ENCODE results near the gene WDR83.
A peak's percentile ranks its signal among the peaks of the same experiment; 100 is the strongest.
"Not testable (repeated sequence)": the region's sequence is repeated elsewhere in the genome, so short reads cannot be mapped to it uniquely, and the experiment has no call there.

Gene WDR83

GRCh38 chr19:12711187-12711586 lies 44.6 kb downstream of the WDR83 start:
- no peak for DNase-seq

DNA sequence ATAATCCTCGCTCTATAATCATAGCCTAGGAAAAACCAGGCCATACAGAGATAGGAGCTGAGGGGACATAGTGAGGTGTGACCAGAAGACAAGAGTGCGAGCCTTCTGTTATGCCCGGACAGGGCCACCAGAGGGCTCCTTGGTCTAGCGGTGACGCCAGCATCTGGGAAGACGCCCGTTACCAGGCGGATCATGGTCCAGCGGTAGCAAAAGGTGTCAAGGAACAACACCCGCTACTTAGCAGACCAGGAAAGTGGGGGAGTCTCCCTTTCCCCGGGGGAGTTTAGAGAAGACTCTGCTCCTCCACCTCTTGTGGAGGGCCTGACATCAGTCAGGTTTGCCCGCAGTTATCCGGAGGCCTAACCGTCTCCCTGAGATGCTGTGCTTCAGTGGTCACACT lies 45.5 kb downstream of the WDR83 start:
- DNase-seq: peak in 4 of 56 donors; percentile 16 to 45 (median 40)

DNA sequence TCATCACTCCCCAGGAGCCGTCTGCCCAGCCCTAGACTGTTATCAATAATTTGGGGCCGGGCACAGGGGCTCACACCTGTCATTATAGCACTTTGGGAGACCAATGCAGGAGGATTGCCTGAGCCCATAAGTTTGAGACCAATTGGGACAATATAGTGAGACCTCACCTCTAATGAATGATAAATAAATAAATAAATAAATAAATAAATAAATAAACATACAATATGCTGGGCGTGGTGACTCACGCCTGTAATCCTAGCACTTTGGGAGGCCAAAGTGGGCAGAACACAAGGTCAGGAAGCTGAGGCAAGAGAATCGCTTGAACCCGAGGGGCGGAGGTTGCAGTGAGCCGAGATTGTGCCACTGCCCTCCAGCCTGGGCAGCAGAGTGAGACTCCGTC lies 46.7 kb downstream of the WDR83 start:
- DNase-seq: not testable (repeated sequence)

DNA sequence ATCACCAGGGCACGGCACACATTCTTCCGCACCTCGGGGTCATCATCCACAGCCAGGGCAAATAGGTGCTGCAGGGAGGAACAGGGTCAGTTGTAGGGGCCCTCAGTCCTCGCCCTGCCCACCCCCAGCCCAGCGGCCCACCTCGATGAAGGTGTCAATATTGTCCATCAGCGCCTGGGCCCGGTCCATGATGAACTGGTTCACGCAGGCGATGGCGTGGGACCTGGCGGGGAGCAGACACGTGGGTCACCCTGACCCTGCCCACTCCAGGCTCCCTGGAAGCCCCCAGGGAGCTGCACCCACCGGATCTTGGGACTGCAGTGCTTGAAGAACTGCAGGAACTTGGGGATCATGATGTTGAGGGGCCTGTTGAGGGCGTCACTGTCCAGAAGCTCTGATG lies 48.5 kb downstream of the WDR83 start:
- no peak for DNase-seq

DNA sequence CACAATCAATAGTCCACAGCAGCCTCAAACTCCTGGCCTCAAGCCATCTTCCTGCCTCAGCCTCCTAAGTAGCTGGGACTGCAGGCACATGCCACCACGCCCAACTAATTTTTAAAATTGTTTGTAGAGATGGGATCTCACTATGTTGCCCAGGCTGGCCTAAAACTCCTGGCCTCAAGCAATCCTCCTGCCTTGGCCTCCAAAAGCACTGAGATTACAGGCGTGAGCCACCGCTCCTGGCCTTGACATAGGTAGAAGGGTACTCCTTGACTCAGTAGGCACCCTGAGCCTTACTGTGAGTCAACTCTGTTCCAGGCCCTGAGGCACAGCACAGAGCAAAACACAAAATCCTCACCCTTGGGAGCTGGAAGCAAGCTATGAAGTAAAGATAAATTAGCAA lies 49.3 kb downstream of the WDR83 start:
- DNase-seq: no peak

- DNase-seq: no peak
Measured at GRCh38 chr19:12720296-12720695, 53.7 kb downstream of the WDR83 start.

DNA sequence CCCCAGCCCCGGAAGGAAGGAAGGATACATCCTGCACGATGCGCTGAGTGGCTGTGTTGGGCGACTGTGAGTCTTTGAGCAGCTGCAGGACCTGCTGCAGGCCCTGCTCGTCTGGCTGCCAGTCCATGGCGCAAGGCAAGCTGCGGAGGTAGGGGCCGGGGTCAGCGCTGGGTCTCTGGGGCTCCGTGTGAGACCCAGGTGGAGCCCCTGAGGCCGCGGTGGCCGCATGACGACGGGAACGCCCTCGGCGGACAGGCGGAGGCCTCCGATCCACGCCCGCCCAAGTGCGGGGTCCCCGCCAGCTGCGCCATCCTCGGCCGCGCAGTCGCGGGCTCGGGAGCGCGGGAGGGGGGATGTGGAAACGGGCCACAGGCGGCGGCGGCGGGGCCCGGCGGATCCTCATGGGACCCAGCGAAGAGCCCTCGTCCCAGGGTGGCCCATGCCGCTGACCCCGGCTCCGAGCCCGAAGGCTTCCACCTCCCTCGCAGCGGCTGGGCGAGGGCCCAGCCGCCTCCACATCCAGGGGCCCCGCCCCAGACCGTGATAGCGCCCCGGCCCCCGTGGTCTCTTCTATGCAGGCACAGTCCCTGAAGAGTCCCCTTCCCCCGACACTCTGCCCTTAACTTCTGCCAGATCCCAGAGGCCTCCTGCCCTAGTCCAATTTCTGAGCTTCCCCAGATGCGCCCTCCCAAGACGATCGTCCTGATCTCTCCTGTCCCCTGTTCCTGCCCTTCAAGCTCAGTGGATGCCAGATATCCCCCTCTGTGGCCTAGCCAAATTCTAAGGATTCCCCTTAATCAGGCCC lies 54.4 kb downstream of the WDR83 start:
- peak in 16 of 56 donors; percentile 2 to 52 (median 18) for DNase-seq

- DNase-seq: peak in 44 of 56 donors; percentile 17 to 75 (median 52)
Measured at GRCh38 chr19:12721656-12722565, 55.3 kb downstream of the WDR83 start.

- peak; percentile 27 to 99 (median 93) for DNase-seq
Measured at GRCh38 chr19:12722566-12723380, 56.2 kb downstream of the WDR83 start.

- DNase-seq: no peak
Measured at GRCh38 chr19:12723381-12723640, 56.7 kb downstream of the WDR83 start.

- DNase-seq: peak in 49 of 56 donors; percentile 6 to 67 (median 39)
Measured at GRCh38 chr19:12723641-12724426, 57.2 kb downstream of the WDR83 start, which contains the start of gene TNPO2. TNPO2 (minus strand) TSS chr19:12723932; CDS start chr19:12720977, 2,955 bp downstream.

All from amygdala (tissue), 56 donors.